IPS-18a (cell line): Measurements from ENCODE around the gene EHBP1L1.

ENCODE experiments used
- H3K27ac ChIP-seq: one replicate; pipeline ENCODE4 v1.5.1; 2013; ENCODE audit warnings: low read length
- H3K27me3 ChIP-seq: one replicate; pipeline ENCODE4 v1.6.1; 2013; ENCODE audit warnings: mild to moderate bottlenecking, low read length; ENCODE audit not compliant: control insufficient read depth, insufficient read depth
- H3K36me3 ChIP-seq: one replicate; pipeline ENCODE4 v1.6.1; 2013; ENCODE audit warnings: low read depth, low read length; ENCODE audit not compliant: control insufficient read depth
- H3K4me1 ChIP-seq: one replicate; pipeline ENCODE4 v1.6.1; 2013; ENCODE audit warnings: low read depth, low read length; ENCODE audit not compliant: control insufficient read depth
- H3K4me3 ChIP-seq: one replicate; pipeline ENCODE4 v1.5.1; 2013; ENCODE audit warnings: low read length
- H3K9ac ChIP-seq: one replicate; pipeline ENCODE4 v1.6.1; 2013; ENCODE audit warnings: mild to moderate bottlenecking, low read length, moderate library complexity
- H3K9me3 ChIP-seq: one replicate; pipeline ENCODE4 v1.6.1; 2013; ENCODE audit warnings: low read depth, low read length; ENCODE audit not compliant: control insufficient read depth

The EHBP1L1 gene

GRCh38 chr11:65595131-65595530, 19.3 kb downstream of the EHBP1L1 start:
- no peak overlapping the region for H3K27ac ChIP-seq

GRCh38 chr11:65595543-65596281, 19.9 kb downstream of the EHBP1L1 start, which contains the start of gene KCNK7:
Gene KCNK7, minus strand, starts transcription at chr11:65595800. Its CDS starts 28 bp downstream, at chr11:65595772.
- Histone ChIP-seq H3K27ac (no peak within 1 kb of the TSS), H3K9ac (no peak within 1 kb of the TSS), H3K4me3 (no peak within 1 kb of the TSS), H3K36me3 (no peaks in the 10 kb centered on the region), H3K4me1 (peaks cover 3% of the 10 kb centered on the region), H3K9me3 (no peaks in the 10 kb centered on the region), H3K27me3 (peaks cover 34% of the 10 kb centered on the region)

More at GRCh38 chr11:65595131-65595530, 19.3 kb downstream of the EHBP1L1 start:
- Histone ChIP-seq H3K27me3 (peaks cover 40% of the 10 kb centered on the region), H3K9me3 (no peaks in the 10 kb centered on the region), H3K4me3 (no peak overlapping the region), H3K4me1 (peaks cover 3% of the 10 kb centered on the region), H3K36me3 (no peaks in the 10 kb centered on the region), H3K9ac (no peak overlapping the region)

DNA sequence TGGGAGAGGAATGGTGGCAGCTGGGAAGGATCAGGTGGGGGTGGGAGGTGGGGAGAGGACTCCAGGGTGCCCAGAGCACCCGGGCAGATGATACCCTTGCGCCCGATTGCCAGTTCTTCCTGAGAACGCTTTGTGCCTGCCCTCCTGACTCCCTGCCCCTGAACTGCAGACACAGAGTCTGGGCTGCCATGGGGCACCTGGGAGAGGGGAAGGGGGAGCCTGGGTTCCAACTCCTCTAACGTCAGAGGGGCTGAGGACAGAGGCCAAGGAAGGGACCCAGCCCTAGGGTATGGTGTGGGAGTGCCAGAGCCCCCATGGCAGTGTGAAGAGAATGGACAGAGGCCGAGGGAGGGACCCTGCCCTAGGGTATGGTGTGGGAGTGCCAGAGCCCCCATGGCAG, 20.7 kb downstream of the EHBP1L1 start:
- peaks cover 26% of the 10 kb centered on the region for H3K27me3 ChIP-seq
- H3K4me3 ChIP-seq: no peak overlapping the region
- no peak overlapping the region for H3K9ac ChIP-seq
- H3K9me3 ChIP-seq: no peaks in the 10 kb centered on the region
- H3K4me1 ChIP-seq: peaks cover 3% of the 10 kb centered on the region
- H3K36me3 ChIP-seq: no peaks in the 10 kb centered on the region
- no peak overlapping the region for H3K27ac ChIP-seq

GRCh38 chr11:65598258-65598699, 22.4 kb downstream of the EHBP1L1 start:
- Histone ChIP-seq H3K36me3 (no peaks in the 10 kb centered on the region), H3K9me3 (no peaks in the 10 kb centered on the region), H3K4me1 (no peaks in the 10 kb centered on the region), H3K27me3 (peaks cover 11% of the 10 kb centered on the region), H3K27ac (no peak overlapping the region), H3K9ac (no peak overlapping the region), H3K4me3 (no peak overlapping the region)

DNA sequence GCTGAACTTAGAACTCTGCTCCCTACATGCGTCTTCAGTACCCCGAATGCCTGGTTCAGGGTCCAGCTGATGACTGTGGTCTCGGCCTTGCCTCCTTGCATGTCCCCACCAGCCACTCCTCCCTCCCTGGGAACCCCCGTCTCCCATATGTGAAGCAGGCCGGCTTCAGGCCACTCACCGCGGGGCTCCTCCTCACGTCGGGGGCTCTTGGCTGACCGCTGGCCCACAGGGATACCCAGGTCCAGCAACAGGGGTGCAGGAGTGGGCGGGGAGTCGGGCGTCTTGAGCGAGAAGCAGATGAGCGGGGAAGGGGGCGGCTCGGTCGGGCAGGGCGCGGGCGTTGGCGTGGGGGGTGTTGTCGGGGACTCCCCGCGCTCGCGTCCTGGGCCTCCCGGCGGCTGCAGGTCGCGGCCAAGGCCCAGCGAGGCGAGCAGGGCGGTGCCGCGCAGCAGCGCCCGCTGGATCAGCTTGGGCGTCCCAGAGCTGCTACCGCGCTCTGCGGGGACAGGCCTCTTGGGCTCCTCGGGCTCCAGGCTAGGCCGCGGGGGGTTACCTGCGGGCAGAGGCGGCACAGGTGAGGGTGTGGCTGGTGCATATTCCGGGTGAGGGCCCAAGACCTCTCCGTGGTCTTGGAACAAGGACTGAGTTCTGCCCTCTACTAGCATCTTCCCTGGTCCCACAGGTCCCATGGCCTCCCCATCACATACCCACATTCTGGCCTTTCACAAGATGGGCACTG, 23.5 kb downstream of the EHBP1L1 start:
- Histone ChIP-seq H3K27ac (no peak overlapping the region), H3K4me3 (no peak overlapping the region), H3K27me3 (peaks cover under 1% of the 10 kb centered on the region), H3K4me1 (no peaks in the 10 kb centered on the region), H3K36me3 (peaks cover 5% of the 10 kb centered on the region), H3K9me3 (no peaks in the 10 kb centered on the region), H3K9ac (no peak overlapping the region)

- H3K4me1 ChIP-seq: no peaks in the 10 kb centered on the region
- H3K27ac ChIP-seq: no peak overlapping the region
- peaks cover 7% of the 10 kb centered on the region for H3K36me3 ChIP-seq
- H3K9ac ChIP-seq: no peak overlapping the region
- H3K9me3 ChIP-seq: no peaks in the 10 kb centered on the region
- no peaks in the 10 kb centered on the region for H3K27me3 ChIP-seq
- H3K4me3 ChIP-seq: no peak overlapping the region
These were observed 24.0 kb downstream of the EHBP1L1 start for GRCh38 chr11:65599955-65600246.

- Histone ChIP-seq H3K36me3 (peaks cover 18% of the 10 kb centered on the region), H3K4me3 (no peak overlapping the region), H3K4me1 (peaks cover 13% of the 10 kb centered on the region), H3K9ac (no peak overlapping the region), H3K9me3 (no peaks in the 10 kb centered on the region), H3K27me3 (no peaks in the 10 kb centered on the region), H3K27ac (no peak overlapping the region)
These were observed 28.4 kb downstream of the EHBP1L1 start for GRCh38 chr11:65604258-65604657.

- Histone ChIP-seq H3K4me1 (peaks cover 13% of the 10 kb centered on the region), H3K9me3 (no peaks in the 10 kb centered on the region), H3K4me3 (peak overlapping the region; percentile 55), H3K9ac (no peak overlapping the region), H3K27me3 (no peaks in the 10 kb centered on the region), H3K36me3 (peaks cover 18% of the 10 kb centered on the region), H3K27ac (no peak overlapping the region)
These were observed 31.2 kb downstream of the EHBP1L1 start for GRCh38 chr11:65606876-65607613.

DNA sequence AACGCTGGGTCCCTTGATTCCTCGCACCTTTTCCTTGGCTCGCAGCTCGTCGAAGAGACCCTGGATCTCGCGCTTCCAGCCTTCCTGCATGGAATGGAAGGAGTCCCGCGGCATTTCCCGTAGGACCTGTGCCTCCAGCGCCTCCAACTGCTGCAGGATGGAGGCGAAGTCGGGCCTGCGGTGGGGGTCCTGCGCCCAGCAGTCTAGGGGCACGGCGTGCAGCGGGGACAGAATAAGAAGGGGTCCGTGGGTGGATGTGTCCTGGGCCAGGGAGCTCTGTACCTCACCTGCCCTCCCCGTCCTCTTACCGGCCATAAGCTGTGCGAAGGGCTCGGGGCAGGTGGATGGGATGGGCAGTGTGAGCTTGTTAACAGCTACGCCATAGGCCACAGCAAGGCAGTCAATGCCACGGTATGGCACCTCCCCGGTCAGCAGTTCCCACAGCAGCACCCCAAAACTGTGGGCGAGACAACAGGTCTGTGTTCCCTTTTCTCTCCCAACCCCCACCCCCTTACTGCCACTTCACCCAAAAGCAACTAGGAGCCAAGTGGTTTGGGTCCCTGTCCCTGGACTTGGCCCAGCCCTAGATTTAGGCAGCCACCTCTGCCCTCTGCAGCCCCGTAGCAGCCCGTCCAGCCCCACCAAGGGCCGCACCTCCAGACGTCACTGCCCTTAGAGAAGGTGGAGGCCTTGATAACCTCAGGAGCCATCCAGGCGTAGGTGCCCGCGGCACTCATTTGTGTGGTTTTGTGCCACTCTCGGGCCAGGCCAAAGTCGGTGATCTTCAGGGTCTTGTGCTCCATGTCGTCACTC, 32.0 kb downstream of the EHBP1L1 start:
- H3K9me3 ChIP-seq: no peaks in the 10 kb centered on the region
- H3K36me3 ChIP-seq: peaks cover 18% of the 10 kb centered on the region
- no peak overlapping the region for H3K9ac ChIP-seq
- H3K4me3 ChIP-seq: peak overlapping the region; percentile 55
- no peak overlapping the region for H3K27ac ChIP-seq
- no peaks in the 10 kb centered on the region for H3K27me3 ChIP-seq
- H3K4me1 ChIP-seq: peaks cover 13% of the 10 kb centered on the region

DNA sequence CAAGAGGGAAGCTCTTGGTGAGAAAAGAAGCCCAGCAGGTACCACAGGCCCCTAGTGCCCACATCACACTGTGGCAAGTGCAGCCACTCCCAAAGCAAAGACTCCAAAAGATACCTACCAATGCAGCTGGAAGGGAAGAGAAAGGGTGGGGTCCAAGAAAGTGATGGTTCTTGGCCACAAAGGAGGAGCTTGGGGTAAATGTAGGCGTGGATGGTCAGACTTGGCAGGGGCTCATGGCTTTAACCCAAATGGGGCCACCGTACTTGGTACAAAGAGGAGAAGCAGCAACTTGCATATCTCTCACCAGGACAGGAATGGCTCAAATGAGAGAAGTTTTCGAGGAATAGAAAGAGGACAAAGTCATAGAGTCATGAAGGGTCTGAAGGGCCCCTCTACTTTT, 33.4 kb downstream of the EHBP1L1 start:
- Histone ChIP-seq H3K4me1 (peaks cover 13% of the 10 kb centered on the region), H3K36me3 (peaks cover 15% of the 10 kb centered on the region), H3K27ac (no peak overlapping the region), H3K27me3 (no peaks in the 10 kb centered on the region), H3K9me3 (no peaks in the 10 kb centered on the region), H3K9ac (no peak overlapping the region), H3K4me3 (no peak overlapping the region)

DNA sequence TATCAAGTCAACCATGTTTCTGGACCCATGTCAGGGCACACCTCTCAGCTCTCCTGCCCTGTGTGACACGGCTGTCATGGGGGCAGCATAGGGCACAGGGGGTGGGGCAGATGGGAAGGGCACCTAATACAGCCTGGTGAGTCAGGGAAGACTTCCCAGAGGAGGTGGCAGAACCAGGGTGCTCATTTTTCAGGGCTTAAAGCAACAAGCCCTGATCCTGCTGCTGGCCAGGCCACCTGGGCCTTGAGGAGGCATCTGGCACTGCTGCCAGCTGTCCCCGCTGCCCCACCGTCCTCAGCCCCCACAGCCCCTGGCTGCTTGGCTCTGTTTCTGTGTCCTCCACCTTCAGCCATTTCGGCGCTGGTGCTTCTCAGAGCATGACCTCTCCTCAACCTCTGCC, 33.8 kb downstream of the EHBP1L1 start:
- Histone ChIP-seq H3K9ac (no peak overlapping the region), H3K4me1 (peaks cover 13% of the 10 kb centered on the region), H3K36me3 (peaks cover 12% of the 10 kb centered on the region), H3K4me3 (no peak overlapping the region), H3K9me3 (no peaks in the 10 kb centered on the region), H3K27ac (no peak overlapping the region), H3K27me3 (no peaks in the 10 kb centered on the region)
